NCI-H524 treated with DMSO at 0.1 percent for 48 hours (cell line): Measurements from ENCODE around the gene DNAJC5.

Source experiments
- DNase-seq: peaks from one replicate; lab custom pipeline; 2025; lab: John Stamatoyannopoulos, UW

DNAJC5 gene

DNA sequence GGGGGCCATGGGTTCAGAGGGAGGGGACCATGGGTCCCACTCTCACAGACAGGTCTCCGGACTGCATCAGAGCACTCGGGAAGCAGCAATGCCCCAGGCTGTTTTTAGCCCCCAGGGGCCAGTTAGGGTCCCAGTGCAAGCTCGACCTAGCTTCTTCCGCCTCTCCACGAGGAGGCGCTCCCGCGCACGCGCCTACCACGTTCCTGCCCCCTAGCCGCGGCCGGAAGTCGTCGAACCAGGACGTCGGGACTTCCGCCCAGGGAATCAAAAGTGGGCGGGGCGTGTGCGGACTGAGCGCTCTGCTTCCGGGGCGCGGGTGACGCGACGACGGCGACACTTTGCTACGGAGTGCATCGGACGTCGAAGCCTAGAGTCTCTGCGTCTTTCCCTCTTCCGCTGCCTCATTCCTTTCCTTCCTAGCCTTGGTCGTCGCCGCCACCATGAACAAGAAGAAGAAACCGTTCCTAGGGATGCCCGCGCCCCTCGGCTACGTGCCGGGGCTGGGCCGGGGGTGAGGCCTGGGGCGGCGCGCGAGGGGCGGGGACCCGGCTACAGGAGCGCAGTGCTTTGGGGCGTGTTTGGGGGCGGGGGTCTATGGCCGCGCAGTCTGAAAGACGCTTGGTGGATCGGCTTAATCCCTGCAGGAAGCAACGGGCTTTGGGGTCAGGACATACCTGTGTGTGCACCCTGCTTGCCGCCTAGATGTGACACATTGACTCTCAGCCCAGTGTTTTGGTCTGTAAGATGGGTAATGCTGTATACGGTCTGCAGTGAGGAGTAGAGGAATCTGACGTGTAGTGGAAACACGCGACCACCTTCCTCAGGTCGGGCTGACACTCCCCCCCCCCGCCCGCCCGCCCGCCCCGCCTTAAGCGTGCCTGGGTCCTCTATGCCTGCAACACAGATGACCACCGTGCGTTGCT lies 86.1 kb downstream of the DNAJC5 start, which contains the start of gene PRPF6:
PRPF6 (plus strand) TSS at position 327 of the 923 bp plus-strand sequence; CDS start at position 441, 114 bp downstream.
- peak; percentile 68 for DNase-seq

- no peak for DNase-seq
Observed at GRCh38 chr20:63982937-63983336, 88.0 kb downstream of the DNAJC5 start.
